ENCODE measurements around the gene MYOF.

- TF ChIP-seq, protein P1, sequence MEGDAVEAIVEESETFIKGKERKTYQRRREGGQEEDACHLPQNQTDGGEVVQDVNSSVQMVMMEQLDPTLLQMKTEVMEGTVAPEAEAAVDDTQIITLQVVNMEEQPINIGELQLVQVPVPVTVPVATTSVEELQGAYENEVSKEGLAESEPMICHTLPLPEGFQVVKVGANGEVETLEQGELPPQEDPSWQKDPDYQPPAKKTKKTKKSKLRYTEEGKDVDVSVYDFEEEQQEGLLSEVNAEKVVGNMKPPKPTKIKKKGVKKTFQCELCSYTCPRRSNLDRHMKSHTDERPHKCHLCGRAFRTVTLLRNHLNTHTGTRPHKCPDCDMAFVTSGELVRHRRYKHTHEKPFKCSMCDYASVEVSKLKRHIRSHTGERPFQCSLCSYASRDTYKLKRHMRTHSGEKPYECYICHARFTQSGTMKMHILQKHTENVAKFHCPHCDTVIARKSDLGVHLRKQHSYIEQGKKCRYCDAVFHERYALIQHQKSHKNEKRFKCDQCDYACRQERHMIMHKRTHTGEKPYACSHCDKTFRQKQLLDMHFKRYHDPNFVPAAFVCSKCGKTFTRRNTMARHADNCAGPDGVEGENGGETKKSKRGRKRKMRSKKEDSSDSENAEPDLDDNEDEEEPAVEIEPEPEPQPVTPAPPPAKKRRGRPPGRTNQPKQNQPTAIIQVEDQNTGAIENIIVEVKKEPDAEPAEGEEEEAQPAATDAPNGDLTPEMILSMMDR (conservative IDR thresholded peaks at IDR 0.05 in 1 of 2, IDR thresholded peaks at IDR 0.05 in 1 of 2; ENCODE audit: low read depth in 1 of 2, low read length in 2 of 2), result no peak
- no peak for TF ChIP-seq EZH2 (IDR thresholded peaks at IDR 0.05; ENCODE audit: low read length, missing control alignments)
These were observed 83.6 kb downstream of the MYOF start for GRCh38 chr10:93398528-93398927.
